GM21723 (cell line): ENCODE measurements around the gene CCDC69.
"Not testable (repeated sequence)": the region's sequence is repeated elsewhere in the genome, so short reads cannot be mapped to it uniquely, and the experiment has no call there.

Experiments used
- ATAC-seq: cut with Tn5 transposase; IDR thresholded peaks from one replicate; pipeline ENCODE4 v1.9.1; 2021; ENCODE audit warnings: mild to moderate bottlenecking, moderate library complexity; ENCODE audit not compliant: unreplicated experiment

The CCDC69 gene

DNA sequence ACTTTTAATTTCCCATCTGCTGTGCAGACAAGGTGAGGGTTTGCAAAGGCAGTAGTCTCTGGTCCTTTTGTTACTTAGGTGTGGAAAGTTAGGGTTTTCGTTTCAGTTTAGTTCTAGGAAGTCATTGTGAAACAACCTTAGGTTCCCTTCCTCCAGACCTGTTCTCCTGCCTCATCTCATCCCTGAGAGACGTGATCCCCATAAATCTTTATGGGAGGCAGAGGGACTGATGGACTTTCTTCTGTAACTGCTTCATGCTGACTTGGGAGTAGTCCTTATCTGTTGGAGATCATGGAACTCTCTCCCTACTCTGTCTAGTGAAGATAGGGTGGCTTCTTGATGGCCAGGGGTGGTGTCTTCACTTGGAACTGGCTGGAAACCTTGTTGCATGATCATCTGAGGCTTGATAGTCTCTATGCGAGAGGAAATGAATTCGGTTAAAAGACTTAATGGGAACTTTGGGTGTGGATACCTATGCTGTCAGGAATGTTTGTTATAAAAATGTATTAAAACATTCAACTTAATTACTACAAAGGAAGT is 21.9 kb upstream of the CCDC69 start:
- no peak for ATAC-seq

DNA sequence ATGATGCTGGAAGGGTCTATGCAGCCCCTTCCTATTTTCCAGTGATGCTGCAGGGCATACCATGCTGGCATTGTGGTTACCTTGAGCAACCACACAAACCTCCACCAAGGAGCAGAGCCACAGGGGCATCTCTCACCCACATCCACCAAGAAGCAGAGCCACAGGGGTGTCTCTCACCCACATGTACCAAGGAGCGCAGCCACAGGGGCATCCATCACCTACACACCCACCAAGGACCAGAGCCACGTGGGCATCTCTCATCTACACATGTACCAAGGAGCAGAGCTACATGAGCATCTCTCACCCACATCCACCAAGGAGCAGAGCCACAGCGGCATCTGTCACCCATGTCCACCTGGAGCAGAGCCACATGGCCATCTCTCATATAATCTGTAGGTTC is 20.3 kb upstream of the CCDC69 start:
- ATAC-seq, result no peak

DNA sequence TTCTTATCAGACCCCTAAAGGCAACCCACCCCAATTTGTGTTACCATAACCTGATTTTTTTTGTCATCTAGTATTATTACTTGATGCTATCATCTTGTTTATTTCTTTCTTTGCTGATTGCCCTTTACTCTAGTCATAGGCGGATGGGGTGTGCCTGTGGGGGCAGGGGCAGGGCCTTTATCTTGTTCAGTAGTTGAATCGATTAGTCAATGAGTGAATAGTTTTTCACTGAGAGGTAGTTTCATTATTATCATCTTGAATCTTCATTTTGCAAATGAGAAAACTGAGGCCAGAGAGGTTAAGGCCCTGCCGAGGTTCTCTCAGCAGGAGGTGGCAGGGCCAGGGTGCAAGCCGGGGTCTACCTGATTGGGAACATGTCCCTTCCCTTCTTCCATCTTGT is 19.7 kb upstream of the CCDC69 start:
- ATAC-seq, result no peak

DNA sequence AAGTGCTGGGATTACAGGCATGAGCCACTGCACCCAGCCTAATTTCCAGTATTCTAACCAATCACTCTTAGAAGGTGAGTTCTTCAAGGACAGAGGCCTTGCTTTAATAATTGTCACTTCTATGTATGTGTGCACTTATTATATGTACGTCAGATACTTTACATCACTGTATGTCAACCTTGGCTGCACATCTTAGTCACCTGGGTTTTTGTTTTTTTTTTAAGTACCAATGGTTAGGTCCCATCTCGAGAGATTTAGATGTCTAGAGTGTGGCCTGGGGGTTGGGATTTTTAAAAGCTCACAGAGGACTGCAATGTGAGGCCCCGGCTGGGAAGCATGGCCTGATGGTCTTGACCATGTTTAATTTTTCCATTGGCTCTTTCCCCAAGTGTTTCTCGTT is 19.2 kb upstream of the CCDC69 start:
- ATAC-seq, result no peak

DNA sequence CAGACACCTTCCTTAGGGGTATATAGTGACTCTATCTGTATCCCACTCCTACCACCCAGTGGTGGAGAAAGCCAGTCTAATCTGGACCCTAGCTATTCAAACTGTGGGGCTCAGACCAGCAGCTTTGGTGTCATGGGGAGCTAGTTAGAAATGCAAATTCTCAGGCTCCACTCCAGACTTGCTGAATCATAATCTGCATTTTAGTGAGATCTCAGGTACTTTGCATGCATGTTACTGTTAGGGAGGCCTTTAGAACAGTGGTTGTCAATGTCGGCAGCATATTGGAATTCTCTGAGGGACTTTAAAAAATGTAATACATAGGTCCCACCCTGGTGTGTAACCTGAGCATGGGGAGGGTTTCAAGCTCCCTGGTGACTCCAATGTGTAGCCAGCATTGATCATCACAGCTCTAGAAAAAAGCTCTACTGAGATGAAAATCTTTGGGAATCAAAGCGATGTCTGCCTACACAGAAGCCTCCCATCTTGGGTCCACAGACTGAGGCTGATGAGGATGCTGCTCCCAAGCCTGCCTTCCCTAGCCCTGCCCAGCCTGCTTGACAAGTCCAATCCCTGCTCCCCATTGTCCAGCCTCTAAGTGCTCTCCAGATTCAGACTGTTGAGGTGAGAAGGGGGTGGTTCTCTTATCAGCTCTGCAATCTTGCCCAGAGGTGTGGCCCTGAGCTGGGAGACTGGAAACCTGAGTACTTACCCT is 17.2 kb upstream of the CCDC69 start:
- ATAC-seq, result no peak

DNA sequence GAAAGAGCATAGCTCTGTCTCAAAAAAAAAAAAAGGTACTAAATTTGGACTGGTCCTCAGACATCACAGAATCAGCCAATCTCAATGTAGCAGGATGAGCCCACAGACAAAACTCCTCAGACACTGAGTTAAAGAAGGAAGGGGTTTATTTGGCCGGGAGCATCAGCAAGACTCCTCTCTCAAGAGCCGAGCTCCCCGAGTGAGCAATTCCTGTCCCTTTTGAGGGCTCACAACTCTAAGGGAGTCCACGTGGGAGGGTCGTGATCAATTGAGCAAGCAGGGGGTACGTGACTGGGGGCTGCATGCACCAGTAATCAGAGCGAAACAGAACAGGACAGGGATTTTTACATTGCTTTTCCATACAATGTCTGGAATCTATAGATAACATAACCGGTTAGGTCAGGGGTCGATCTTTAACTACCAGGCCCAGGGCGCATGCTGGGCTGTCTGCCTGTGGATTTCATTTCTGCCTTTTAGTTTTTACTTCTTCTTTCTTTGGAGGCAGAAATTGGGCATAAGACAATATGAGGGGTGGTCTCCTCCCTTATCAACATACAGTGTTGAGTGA is 16.5 kb upstream of the CCDC69 start:
- ATAC-seq, result not testable (repeated sequence)

DNA sequence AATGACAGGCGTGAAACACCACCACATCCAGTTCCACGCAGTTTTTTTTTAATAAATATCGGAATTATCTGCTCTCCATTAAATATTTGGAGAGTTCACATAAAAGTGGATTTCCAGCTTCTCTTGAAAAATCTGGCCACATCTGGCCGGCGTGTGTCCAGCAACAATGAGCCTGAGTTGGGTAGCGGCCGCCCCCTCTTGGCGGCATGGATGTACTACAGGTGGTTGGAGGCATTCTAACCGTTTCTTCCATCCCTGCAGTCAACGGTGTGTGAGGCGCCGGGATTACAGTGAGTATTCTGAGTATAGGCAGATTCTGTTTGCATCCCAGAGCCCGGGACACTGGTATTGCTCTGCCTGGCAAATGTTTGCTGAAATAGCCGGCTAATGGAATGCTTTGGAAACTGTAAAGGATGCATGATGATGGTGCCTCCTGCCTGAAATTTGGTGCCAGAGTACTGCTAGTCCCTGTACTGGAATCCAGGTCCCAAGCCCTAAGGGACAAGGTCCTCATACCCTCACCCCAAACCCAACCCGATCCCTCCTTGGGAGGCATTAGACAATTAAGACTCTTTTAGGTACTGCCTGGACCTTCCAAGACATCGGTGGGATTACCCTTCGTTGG is 15.5 kb upstream of the CCDC69 start:
- ATAC-seq, result no peak

DNA sequence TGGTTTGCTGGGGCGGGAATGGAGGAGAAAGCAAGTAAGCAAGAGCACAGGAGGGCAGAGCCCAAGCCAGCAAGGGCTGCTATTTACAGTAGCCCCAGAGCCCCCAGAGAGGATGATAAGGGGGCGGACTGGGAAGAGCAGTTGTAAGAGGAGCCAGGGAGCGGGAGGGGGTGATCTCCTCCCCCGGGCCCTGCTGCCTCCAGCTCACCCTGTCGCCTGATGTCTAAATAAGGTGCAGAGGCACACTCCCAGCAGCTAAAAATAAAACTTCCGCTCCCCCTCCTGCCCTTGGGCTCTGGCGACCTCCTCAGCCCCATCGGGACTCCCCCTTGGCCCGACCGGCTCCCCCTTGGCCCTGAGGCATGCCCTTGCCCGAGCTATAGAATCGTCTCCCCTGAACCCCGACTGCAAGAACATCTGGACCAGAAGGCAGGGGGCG is 14.4 kb upstream of the CCDC69 start:
- ATAC-seq, result peak; percentile 50

DNA sequence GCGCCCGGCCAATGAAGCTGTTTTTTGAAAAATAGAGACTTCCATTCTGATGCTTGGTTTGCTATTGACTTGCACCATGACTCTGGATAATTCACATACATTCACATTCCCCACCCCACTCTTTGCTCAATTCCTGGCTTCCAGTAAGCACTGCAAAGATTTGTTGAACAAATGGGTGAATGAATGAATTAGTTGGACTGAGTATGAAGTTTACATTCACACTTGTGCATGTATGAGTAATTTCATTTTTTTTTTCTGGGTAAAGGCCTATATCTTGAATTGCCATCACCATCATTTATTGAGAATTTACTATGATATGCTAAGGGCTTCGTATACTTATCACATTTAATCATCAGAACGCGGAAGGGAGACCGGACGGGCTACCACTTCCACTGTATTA is 13.8 kb upstream of the CCDC69 start:
- ATAC-seq, result no peak

DNA sequence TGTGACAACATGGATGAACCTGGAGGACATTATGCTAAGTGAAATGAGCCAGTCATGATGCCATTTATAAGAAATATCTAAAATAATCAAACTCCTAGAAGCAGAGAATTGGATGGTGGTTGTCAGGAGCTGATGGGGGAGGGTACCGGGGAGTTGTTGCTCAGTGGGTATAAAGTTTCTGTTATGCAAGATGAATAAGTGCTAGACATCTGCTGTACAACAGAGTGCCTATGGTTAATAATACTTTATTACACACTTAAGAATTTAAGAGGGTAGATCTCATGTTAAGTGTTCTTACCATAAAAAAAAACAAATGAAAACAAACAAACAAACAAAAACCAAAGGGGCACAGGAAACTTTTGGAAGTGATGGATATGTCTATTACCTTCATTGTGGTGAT is 13.0 kb upstream of the CCDC69 start:
- ATAC-seq, result no peak

DNA sequence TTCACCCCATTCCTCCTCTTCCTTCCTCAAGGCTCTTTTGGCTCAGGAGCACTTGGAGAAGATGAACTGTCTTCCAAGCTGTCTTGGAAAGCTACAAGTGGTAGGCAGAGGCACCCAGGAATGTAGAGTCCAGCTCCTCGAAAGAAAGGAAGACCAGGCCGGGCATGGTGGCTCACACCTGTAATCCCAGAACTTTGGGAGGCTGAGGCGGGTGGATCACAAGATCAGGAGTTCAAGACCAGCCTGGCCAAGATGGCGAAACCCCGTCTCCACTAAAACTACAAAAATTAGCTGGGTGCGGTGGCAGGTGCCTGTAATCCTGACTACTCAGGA is 11.3 kb upstream of the CCDC69 start:
- ATAC-seq, result not testable (repeated sequence)

DNA sequence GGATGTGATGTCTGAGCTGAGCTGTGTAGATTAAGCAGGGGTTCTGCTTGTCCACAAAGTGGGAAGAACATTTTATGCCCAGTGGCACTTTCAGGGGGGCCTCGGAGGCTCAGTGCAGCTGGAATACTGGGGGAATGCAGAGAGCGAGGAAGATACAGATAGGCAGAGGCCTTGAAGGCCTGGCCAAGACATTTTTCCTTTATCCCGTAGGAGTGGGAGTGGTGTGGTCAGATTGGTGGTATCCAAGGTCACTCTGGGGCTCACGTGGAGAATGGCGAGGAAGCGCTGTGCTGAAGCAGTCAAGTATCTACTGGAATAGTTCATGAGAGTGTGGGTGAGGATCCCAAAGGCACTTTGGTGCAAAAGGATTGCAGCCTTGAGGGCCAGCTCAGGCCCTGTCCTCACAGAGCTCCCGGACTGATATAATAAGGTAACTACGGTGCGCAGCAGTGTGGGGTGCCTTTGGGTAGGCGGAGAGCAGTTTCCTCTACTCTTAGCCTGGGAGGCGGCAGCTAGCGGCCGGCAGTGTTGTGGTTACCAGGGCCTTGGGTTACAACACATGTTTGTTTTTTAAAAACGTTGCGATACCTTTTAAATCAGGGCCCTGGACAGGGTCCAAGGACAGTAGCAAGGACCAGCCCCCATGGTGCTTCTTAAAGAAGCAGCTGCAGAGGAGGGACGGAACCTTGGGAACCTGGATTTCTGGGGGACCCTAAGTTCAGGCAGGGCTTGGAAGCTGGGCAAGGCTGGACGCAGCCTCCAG is 10.8 kb upstream of the CCDC69 start:
- ATAC-seq, result peak; percentile 81

DNA sequence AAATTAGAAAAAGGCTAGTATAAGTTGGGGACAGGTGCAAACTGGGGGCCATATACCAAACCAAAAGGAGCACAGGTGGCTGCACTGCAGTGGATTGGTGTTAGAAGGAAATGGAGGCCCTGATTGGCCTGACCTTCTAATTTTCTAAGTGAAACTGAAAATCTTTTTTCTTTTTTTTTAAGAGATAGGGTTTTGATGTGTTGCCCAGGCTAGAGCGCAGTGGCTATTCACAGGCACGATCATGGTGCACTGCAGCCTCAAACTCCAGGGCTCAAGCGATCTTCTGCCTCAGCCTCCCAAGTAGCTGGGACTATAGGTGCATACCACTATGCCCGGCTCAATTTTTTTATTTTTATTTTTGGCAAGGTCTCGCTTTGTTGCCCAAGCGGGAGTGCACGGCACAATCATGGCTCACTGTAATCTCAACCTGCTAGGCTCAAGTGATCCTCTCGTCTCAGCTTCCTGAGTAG is 9.8 kb upstream of the CCDC69 start:
- ATAC-seq, result peak; percentile 48

DNA sequence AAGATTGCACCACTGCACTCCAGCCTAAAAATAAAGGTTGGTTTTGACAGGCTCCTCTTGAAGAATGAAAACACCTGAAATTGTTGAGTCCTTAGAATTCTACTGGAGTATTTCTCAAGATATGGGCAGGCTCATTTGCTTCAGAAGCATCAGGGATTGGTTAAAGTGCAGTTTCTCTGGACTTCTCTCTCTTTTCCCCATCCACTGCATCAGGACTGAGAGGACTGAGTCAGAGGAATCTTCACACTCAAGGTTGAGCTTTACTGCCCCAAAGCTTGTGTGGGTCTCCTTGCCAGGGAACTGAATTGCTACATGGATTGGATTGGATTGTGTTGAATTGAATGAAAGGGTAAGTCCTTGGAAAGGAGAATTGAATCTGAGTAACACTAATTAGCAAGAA is 7.5 kb upstream of the CCDC69 start:
- ATAC-seq, result no peak

DNA sequence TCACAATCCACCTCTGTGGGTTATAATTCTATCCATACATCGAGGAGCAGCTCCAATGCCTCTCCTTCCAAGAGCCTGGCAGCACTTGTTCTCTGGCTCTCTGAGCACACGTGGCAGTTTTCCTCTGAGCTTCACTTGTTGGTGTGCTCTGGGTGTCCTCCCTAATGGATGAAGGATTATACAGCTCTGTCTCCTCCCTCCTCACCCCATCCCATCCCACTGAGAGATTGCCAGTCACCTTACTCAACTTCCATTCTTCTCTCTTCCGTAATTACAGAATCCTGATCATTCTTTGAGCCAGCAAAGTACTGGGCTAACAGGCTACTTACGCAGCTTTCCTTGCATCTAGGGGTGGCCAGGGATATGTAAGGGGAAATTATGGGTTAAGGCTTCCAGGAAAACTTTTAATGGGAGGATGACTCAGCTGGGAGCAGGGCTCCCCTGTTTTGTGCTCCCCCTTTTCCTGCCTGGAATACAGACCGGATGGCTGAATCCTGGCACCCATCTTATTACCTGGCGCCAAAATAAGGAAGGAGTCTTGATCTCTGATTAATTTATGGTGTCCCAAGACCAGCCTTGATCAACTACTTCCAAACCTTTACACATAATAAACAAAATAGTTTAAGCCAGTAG is 6.3 kb upstream of the CCDC69 start:
- no peak for ATAC-seq

DNA sequence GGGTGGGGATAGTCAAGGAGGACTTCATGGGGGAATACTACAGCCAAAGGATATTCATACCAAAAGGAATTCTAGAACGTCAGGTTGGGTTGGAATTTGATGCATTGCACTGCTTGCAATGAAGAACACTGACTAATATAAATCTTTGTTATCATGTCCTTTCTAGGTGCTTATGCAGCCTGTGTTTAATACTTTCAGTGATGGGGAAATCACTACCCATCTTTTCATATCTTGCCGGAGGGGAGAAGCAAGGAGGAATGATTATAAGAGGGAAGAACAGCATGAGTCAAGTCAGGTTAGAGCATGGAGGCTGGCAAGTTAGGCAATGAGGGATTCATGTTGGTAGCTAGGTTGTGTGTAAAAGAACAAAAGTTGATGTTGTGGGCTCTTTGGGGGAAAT is 5.1 kb upstream of the CCDC69 start:
- ATAC-seq, result no peak

DNA sequence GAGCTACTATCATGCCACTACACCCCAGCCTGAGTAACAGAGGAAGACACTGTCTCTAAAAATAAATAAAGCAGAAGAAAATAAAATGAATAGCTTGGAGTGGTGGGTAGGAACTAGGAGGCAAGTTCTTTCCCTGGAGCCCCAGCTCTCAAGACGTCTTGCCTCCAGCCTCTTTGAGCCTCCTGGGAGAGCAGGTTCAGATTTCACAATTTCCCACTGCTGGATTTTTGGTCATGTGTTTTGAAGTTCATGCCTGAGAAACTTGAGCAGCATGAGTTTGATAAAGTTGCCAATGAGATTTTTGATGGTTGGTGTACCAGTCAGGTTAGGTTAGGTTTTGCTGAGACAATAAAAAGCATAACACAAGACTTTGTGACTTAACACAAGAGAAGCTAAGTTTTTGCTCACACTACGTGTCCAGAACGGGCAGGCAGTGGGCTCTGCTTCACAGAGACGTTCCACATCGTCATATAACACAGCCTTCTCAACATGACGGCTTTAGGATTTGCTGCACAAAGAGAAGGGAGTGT is 4.1 kb upstream of the CCDC69 start:
- no peak for ATAC-seq

DNA sequence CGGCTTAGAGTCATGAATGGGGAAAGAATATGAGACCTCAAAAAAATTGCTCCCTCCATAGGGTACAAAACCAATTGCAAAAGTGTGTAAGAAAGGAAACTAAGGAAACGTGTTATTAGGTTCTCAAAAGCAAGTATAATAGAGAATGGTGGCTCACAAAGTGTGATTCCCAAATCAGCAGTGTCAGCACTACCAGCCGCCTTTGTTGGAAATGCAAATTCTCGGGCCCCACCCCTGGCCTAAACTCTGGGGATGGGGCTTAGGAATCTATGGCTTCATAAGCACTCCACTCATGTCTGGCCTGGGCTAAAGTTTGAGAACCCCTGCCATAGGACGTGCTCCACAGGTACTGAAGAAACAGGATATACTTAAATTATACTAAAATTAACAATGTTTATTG is 1.6 kb upstream of the CCDC69 start:
- ATAC-seq, result no peak

DNA sequence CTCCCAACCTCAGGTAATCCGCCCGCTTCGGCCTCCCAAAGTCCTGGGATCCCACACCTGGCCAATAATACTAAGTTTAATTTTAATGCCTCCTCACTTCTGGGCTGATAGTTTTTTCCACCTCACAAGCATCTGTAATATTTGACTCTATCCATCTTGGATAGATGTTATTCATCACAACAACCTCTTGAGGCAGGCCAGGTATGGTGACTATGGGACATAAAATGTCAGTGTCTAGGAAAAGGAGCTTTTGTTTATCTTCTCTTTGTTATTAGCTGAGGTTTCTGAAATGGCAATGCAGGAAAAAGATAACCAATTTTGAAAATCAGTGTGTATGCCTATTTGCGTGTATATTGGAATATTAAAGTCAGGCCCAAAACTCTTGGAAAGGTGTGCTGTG is 1.2 kb upstream of the CCDC69 start:
- no peak for ATAC-seq

DNA sequence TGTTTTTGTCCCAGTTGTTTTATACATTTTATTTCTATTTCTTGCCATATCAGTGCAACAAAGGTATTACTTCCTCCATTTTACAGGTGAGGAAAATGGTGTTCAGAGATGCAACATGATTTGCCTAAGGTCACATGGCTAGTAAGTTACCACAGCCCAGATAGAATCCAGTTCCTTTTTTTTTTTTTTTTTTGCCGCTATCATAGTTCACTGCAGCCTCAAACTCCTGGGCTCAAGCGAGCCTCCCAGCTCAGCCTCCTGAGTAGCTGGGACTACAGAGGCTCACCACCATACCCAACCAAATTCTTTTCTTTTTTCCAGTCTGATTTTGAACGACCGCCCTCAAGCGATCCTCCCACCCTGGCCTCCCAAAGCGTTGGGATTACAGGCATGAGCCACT is 480 bp upstream of the CCDC69 start:
- peak; percentile 33 for ATAC-seq
